GM18502 (cell line): ENCODE results near the gene SCARF1.

ENCODE experiments used
- ATAC-seq: cut with Tn5 transposase; IDR thresholded peaks from one replicate; pipeline ENCODE4 v1.9.1; 2021; ENCODE audit warnings: mild to moderate bottlenecking; ENCODE audit not compliant: unreplicated experiment, poor library complexity

Gene SCARF1

DNA sequence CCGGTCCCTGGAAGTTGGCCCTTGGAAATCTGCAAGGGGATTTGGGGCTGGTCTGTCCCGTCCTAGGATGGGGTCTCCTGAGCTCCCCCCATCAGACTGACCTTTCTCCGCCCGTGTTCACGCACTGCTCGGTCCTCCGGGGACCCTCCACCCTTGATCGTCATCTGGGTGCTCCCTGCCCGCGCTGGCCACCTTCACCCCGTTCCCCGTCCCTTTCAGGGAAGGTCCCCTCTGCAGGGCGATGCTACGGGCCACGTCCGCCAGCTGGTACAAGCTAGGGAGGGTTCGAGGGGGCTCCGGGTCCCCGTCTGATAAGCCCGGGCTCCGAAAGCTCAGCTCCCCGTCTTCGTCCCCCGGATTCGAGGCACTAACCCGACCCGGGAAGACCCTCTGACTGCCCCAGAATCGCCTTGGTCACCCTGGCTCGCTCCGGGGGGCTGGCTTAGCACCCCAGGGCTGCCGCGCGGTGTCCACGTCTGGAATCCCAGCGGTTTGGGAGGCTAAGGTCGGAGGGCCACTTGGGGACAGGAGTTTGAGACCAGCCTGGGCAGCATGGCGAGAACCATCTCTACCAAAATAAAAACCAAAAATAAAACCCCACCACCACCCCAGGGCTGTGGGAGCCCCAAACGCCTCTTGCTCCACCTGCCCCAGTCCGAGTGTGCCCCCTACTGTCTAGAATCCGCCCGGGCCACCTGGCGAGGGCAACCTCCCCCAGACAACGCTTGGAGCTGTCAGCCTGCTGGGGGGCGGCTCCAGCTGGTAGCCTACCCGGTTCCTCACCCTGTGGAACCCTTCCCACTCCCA, 15.8 kb downstream of the SCARF1 start:
- ATAC-seq = no peak

GRCh38 chr17:1628856-1629503, 16.6 kb downstream of the SCARF1 start:
- peak; percentile 56 for ATAC-seq

DNA sequence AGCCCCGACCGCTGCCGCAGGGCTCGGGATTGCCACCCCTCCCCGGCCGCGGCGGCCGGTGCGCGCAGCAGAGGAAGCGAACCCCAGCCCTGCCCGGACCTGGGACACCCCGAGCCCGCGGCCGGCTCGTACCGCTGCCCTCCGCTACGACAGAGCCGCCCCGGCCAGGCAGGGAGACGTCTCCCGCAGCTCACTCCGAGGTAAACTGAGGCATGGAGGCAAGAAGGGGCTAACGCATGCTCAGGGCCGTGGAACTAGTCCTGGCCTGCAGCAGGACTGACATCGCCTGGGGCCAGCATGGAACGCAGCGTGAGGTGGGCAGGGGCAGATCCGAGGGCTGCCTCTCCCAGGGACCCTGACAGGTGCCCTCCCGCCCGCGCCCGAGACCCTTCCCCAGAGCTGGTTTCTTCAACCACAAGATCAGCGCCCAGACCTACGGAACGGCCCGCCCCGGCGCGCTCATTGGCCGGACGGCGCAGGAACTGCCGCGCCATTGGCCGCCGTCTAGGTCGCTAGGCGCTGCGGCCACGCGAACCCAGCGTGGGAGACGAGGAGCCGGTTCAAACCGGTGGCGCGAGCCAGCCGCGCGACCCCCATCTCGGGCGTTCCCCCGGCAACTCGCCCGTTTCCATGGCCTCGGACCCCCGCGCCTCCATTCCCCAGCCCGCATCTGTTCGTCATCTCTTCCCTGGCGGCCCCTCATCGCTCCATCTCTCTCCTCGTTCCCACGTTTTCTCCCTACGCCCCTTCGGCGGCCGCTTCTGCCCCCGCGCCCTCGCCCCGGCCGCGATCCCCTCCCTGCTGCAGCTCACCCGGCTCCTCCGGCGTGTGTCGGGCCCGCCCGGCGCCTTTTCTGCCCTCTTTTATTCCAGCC, 17.3 kb downstream of the SCARF1 start, which contains the start of gene SLC43A2:
Gene SLC43A2, minus strand, starts transcription at position 853 of the 874 bp plus-strand sequence. CDS start 960 bp downstream, outside the sequence.
- peak; percentile 56 for ATAC-seq

- no peak for ATAC-seq
These were observed 18.1 kb downstream of the SCARF1 start for GRCh38 chr17:1627182-1627981.

DNA sequence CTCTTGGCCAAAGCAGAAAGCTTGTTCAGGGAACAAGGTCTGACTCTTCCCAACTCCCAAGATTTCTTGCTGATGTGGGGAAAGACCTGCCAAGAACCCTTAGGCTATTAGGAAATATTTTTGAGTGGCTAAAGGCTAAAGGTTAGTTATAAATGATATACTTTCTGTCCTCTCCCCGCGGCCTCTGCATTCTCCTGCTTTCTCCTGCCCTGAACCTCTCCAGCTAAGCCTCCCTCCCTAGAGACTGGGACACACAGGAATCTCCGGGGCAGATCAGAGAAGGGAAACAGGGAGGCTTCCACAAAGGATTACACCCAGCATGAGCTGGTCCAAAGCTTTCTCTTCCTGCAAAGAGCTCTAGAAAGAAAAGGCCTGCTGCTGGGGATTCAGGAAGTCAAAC, 19.2 kb downstream of the SCARF1 start:
- ATAC-seq = no peak

DNA sequence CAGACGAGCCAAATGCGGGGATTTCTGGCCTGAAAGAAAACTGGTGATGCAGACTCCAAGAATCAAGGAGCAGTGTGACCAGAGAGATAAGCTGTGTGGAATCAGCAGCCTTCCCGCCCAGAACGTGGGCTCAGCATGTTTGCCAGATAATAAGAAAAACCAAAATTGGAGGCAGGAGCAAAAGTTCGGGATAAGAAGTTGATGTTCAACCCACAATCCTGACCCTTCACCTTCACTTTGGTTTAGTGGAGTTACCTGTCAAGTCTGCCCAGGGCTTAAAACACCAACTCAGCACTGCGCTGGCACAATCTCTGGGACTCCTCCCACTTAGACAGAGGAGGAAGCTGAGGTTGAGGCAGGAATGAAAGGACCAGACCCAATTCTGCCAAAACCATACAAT, 20.0 kb downstream of the SCARF1 start:
- ATAC-seq = no peak

GRCh38 chr17:1625053-1625452, 20.5 kb downstream of the SCARF1 start:
- ATAC-seq = no peak

GRCh38 chr17:1624650-1625049, 20.9 kb downstream of the SCARF1 start:
- ATAC-seq = no peak

DNA sequence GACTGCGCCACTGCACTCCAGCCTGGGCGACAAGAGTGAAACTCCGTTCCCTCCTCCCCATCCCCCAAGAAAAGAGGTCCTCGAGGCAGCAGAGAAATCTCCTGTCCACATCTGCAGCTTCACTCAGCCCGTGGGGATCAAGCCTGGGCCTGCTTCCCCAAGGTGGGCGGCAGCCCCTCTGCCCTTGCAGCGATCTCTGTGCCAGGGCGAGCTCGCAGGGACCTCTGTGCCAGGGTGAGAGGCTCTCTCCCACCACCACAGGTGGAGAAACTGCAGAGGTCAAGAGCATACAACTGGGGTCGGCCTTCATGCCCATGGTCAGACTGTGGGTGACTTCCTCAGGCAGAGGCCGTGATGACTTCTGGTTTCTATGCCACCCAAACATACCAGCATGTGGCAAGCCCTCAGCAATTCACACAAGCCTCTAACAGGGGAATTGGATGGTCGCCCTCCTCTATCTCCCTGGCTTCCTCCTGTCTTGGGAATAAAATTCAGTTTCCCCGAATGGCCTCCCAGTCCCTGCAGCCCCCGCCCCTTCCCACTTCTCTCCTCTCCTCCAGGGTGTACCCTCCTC, 22.4 kb downstream of the SCARF1 start:
- ATAC-seq = no peak

- no peak for ATAC-seq
These were observed 24.1 kb downstream of the SCARF1 start for GRCh38 chr17:1621273-1621954.

DNA sequence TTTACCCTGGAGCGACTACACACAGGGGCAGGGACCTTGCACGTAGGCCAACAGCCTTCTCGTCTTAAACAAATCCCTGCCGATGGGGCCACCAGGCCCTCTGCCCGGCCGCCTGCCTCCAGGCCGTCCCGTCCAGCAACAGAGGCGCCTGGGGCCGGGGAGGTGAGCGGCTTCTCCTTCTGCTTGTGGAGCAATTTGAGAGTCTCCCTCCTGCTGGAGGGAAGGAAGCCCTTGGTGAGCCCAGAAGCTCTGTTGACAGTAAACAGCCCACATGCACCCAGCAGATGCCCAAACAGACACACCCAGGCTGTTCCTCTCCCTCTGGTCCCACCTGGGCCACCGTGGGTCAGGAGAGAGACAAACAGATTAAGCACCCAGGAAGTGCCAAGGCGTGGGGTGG, 25.0 kb downstream of the SCARF1 start:
- ATAC-seq = no peak

- ATAC-seq = no peak
These were observed 27.8 kb downstream of the SCARF1 start for GRCh38 chr17:1617620-1618174.

- no peak for ATAC-seq
These were observed 29.4 kb downstream of the SCARF1 start for GRCh38 chr17:1616101-1616500.

GRCh38 chr17:1612400-1612799, 33.1 kb downstream of the SCARF1 start:
- no peak for ATAC-seq

DNA sequence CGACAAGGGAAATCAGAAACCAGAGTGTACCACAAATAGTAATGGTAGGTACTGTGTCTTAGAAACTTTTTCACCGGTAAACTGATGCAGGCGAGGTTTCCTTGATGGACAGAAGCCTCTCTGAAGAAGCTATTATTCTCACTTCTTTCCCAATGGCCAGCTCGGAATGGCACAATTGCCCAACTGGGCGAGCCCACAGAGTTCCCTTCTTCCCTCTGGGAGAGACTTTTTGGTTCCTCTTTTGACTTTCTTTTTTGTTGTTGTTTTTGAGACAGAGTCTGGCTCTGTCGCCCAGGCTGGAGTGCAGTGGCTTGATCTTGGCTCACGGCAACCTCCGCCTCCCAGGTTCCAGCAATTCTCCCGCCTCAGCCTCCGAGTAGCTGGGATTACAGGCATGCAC, 33.8 kb downstream of the SCARF1 start:
- no peak for ATAC-seq

- ATAC-seq = no peak
These were observed 36.9 kb downstream of the SCARF1 start for GRCh38 chr17:1608676-1609075.

- ATAC-seq = no peak
These were observed 37.6 kb downstream of the SCARF1 start for GRCh38 chr17:1607971-1608320.

DNA sequence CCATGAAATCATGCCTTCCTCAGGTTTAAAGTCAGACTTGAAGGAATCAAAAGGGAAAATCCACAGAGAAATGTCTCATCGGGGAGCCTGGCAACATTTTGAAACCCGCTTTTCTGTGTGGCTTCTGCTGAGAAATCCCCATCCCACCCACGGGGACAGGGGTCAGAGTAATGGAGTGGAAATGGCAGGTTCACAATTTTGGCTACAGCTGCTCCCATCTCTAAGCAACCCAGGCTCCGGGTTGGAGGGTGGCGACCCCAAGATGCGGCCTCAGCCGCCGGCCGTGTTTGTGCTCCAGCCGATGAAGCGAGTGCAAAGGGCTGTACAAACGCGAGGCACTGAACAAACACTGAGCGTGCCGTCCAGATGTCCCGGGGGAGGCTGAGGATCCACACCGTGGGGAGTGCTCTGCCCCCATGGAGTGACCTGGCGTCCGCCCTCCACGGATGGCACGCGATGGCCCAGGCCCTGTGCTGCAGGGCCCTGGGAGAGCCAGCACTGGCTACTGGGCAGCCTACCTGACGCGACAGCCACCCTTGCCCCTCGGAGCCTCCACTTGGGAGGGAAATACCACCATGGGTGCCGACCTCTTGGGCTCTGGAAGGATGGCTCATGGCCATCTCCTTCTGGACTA, 39.1 kb downstream of the SCARF1 start:
- peak; percentile 37 for ATAC-seq
